OCI-LY7 (cell line): ENCODE data around the gene PDHX. TPM values are rescaled to one million over a fixed set of nuclear protein-coding genes. Genes with fewer than 3 reads are reported as not detected.
"Not testable (repeated sequence)": the region's sequence is repeated elsewhere in the genome, so short reads cannot be mapped to it uniquely, and the experiment has no call there.

Experiments used
- BruUV-seq: library from RNA; stranded (reverse); fragments of 400-500 nt; replicated peaks from 2 replicates; lab custom pipeline; 2021; lab: Mats Ljungman, UMichigan
- CTCF ChIA-PET: fragments of 300-600 bp; sonication (Branson Sonifier 250); formaldehyde crosslinking; loops from one replicate; lab custom pipeline; 2022; ENCODE audit warnings: antibody characterized with exemption; ENCODE audit not compliant: unreplicated experiment; lab: Charles Lee
- POLR2A ChIA-PET: fragments of 300-600 bp; sonication (Branson Sonifier 250); formaldehyde crosslinking; loops from one replicate; lab custom pipeline; 2022; ENCODE audit warnings: antibody characterized with exemption; lab: Charles Lee
- DNase-seq: peaks from one replicate; pipeline ENCODE4 v3.0.0-alpha.2; 2015; ENCODE audit warnings: low spot score
- H2AFZ ChIP-seq: fragments of 200-600 bp; sonication (generic), shearing (Covaris generic); 2 replicates; pipeline ENCODE4 v1.6.1; 2014; ENCODE audit warnings: mild to moderate bottlenecking, antibody characterized with exemption, low read length, moderate library complexity
- H3K27ac ChIP-seq: fragments of 200-600 bp; sonication (generic); 2 replicates; pipeline ENCODE4 v1.5.1; 2014; ENCODE audit warnings: mixed run types, low read depth, mild to moderate bottlenecking, moderate library complexity, low read length, inconsistent platforms; ENCODE audit not compliant: poor library complexity, severe bottlenecking
- H3K36me3 ChIP-seq: fragments of 200-600 bp; sonication (generic); 2 replicates; pipeline ENCODE4 v1.6.1; 2014; ENCODE audit warnings: mild to moderate bottlenecking, antibody characterized with exemption, low read length, moderate library complexity, mixed read lengths; ENCODE audit not compliant: insufficient read depth
- H3K4me1 ChIP-seq: fragments of 200-600 bp; sonication (generic); 2 replicates; pipeline ENCODE4 v1.5.1; 2014; ENCODE audit warnings: mild to moderate bottlenecking, low read length; ENCODE audit not compliant: insufficient read depth, poor library complexity, severe bottlenecking
- H3K4me2 ChIP-seq: fragments of 200-600 bp; sonication (generic); 2 replicates; pipeline ENCODE4 v1.6.1; 2014; ENCODE audit warnings: mild to moderate bottlenecking, low read length
- H3K4me3 ChIP-seq: fragments of 200-600 bp; sonication (generic); 2 replicates; pipeline ENCODE4 v1.5.1; 2014; ENCODE audit warnings: mild to moderate bottlenecking, low read depth, low read length; ENCODE audit not compliant: poor library complexity, severe bottlenecking
- H3K79me2 ChIP-seq: fragments of 200-600 bp; sonication (generic); 2 replicates; pipeline ENCODE4 v1.6.1; 2016; ENCODE audit warnings: low read depth, mild to moderate bottlenecking, low read length, moderate library complexity, mixed read lengths; ENCODE audit not compliant: insufficient read depth
- H3K9me2 ChIP-seq: fragments of 200-600 bp; sonication (generic); 2 replicates; pipeline ENCODE4 v1.6.1; 2016; ENCODE audit warnings: mild to moderate bottlenecking, low read length, mixed read lengths; ENCODE audit not compliant: insufficient read depth
- H3K9me3 ChIP-seq: fragments of 200-600 bp; sonication (generic); 2 replicates; pipeline ENCODE4 v1.6.1; 2014; ENCODE audit warnings: mild to moderate bottlenecking, mixed run types, low read length, mixed read lengths
- H4K20me1 ChIP-seq: fragments of 200-600 bp; sonication (generic); 2 replicates; pipeline ENCODE4 v1.6.1; 2014; ENCODE audit warnings: mild to moderate bottlenecking, antibody characterized with exemption, low read length, moderate library complexity, mixed read lengths; ENCODE audit not compliant: insufficient read depth
- CTCF ChIP-seq: fragments of 200-600 bp; sonication (generic); conservative IDR thresholded peaks from 2 replicates; pipeline ENCODE4 v1.5.1; 2014; ENCODE audit warnings: mild to moderate bottlenecking, antibody characterized with exemption, low read length, moderate library complexity, mixed read lengths
- EZH2phosphoT487 ChIP-seq: fragments of 200-600 bp; sonication (generic); IDR thresholded peaks from 2 replicates; pipeline ENCODE4 v1.6.1; 2018; ENCODE audit warnings: low read depth, borderline replicate concordance, mild to moderate bottlenecking, mixed run types, antibody characterized with exemption, low read length, moderate library complexity, mixed read lengths
- intact Hi-C: fragments of 100-400 bp; cut with micrococcal nuclease; formaldehyde crosslinking; loops from one replicate; pipeline ENCODE4 v1.10.0; 2022; ENCODE audit not compliant: unreplicated experiment
- total RNA-seq, 2 experiments: library from RNA; depleted of rRNA in 1 of 2; stranded (reverse); fragments of >200 nt in 1 of 2; shearing (Covaris generic) in 1 of 2; gene quantifications; 2 replicates each; pipeline ENCODE4 v1.2.3, GENCODE V29; 2014 to 2022

Gene PDHX
- total RNA-seq, 2 experiments from 2014 or later, result 18.0 to 50.9 TPM

GRCh38 chr11:35017528-35018342 lies 101.3 kb downstream of the PDHX start:
- POLR2A ChIA-PET, result interaction anchor here (0.5 to 1.1 kb wide), 5 partner anchors 12 to 132 kb away, joined by 3 to 5 read pairs (median 3); no protein-coding TSS in a partner anchor
- no peak for DNase-seq
- Histone ChIP-seq H4K20me1 (no peaks in the 10 kb centered on the region), H2AFZ (no peak overlapping the region), H3K9me3 (no peaks in the 10 kb centered on the region), H3K4me2 (no peak overlapping the region), H3K36me3 (no peaks in the 10 kb centered on the region), H3K4me3 (no peak overlapping the region), H3K79me2 (no peaks in the 10 kb centered on the region), H3K27ac (no peak overlapping the region), H3K9me2 (no peaks in the 10 kb centered on the region), H3K4me1 (no peaks in the 10 kb centered on the region)
- intact Hi-C loops, result no loop called here
- no TSS peak for BruUV-seq
- CTCF ChIA-PET, result no interaction called here
- TF ChIP-seq EZH2phosphoT487 (no peak), CTCF (no peak)

DNA sequence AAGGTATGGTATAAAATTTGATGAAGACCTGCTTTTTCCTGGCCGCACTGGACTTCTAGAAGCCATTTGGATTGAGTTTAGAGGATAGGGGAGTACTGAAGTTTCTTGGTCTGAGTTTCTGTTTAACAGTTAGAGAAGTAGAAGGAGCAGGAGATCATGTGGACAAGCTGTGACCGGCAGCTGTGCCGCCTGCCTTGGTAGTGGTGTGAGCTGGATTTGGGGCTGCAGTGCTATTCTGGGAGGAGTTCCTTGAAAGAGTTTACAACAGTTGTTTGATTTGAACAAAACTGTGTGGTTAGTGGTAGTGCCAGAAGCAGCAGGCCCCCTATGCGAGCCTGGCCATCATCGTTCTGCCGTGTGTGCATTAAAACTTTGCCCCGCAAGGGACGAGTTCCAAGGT lies 105.2 kb downstream of the PDHX start:
- Histone ChIP-seq H3K4me2 (no peak overlapping the region), H3K9me3 (no peaks in the 10 kb centered on the region), H3K27ac (no peak overlapping the region), H4K20me1 (no peaks in the 10 kb centered on the region), H3K4me1 (no peaks in the 10 kb centered on the region), H3K79me2 (no peaks in the 10 kb centered on the region), H3K4me3 (no peak overlapping the region), H3K9me2 (no peaks in the 10 kb centered on the region), H3K36me3 (no peaks in the 10 kb centered on the region), H2AFZ (no peak overlapping the region)
- DNase-seq, result no peak
- TF ChIP-seq EZH2phosphoT487 (no peak), CTCF (no peak)
- intact Hi-C loops, result no loop called here
- BruUV-seq, result no TSS peak
- ChIA-PET POLR2A (no interaction called here), CTCF (no interaction called here)

- H2AFZ ChIP-seq, DNase-seq, H3K27ac ChIP-seq, H3K4me2 ChIP-seq, H3K9me3 ChIP-seq, H4K20me1 ChIP-seq, H3K79me2 ChIP-seq, H3K36me3 ChIP-seq, intact Hi-C loops, H3K4me3 ChIP-seq, CTCF ChIA-PET, H3K9me2 ChIP-seq, BruUV-seq, H3K4me1 ChIP-seq: not testable (repeated sequence)
- POLR2A ChIA-PET, result interaction anchor here (0.7 to 1.8 kb wide), 3 partner anchors 9 to 13 kb away, joined by 3 to 4 read pairs (median 3); no protein-coding TSS in a partner anchor
Measured at GRCh38 chr11:35023940-35024339, 107.5 kb downstream of the PDHX start.

- H3K9me2 ChIP-seq, H3K4me1 ChIP-seq, H3K9me3 ChIP-seq, H3K4me3 ChIP-seq, H3K27ac ChIP-seq, H2AFZ ChIP-seq, H3K4me2 ChIP-seq, DNase-seq, H4K20me1 ChIP-seq, BruUV-seq, intact Hi-C loops, CTCF ChIA-PET, H3K36me3 ChIP-seq, H3K79me2 ChIP-seq: not testable (repeated sequence)
- POLR2A ChIA-PET, result interaction anchor here (0.5 to 1.4 kb wide), 2 partner anchors 12 to 48 kb away, joined by 3 to 4 read pairs; no protein-coding TSS in a partner anchor
Measured at GRCh38 chr11:35028007-35028406, 111.6 kb downstream of the PDHX start.
